Esophagus squamous epithelium (tissue), 5 donors: ENCODE data around the gene ATG10. TPM values are rescaled to one million over a fixed set of nuclear protein-coding genes. Genes with fewer than 3 reads are reported as not detected.

Experiments used
- DNase-seq: peaks from one replicate; lab custom pipeline; 2025; lab: John Stamatoyannopoulos, UW
- H3K27ac ChIP-seq, 4 donors: fragments of 200-600 bp; sonication (generic); one replicate each; pipeline ENCODE4 v1.5.1; 2016 to 2019; ENCODE audit warnings: mild to moderate bottlenecking in 1 of 4
- H3K27me3 ChIP-seq, 4 donors: fragments of 200-600 bp; sonication (generic); 1 replicate in 3 of 4; 2 replicates in 1 of 4; pipeline versions ENCODE4 v1.5.1 to v1.6.0; 2017 to 2021; ENCODE audit warnings: antibody characterized with exemption in 1 of 4
- H3K36me3 ChIP-seq, 3 donors: fragments of 200-600 bp; sonication (generic); one replicate each; pipeline ENCODE4 v1.5.1; 2016 to 2019
- H3K4me1 ChIP-seq, 3 donors: fragments of 200-600 bp; sonication (generic); one replicate each; pipeline ENCODE4 v1.5.1; 2017 to 2019
- H3K4me3 ChIP-seq, 4 donors: fragments of 200-600 bp; sonication (generic); 1 replicate in 3 of 4; 2 replicates in 1 of 4; pipeline ENCODE4 v1.5.1; 2016 to 2019; ENCODE audit warnings: mild to moderate bottlenecking in 2 of 4, moderate library complexity in 1 of 4
- H3K9me3 ChIP-seq, 3 donors: fragments of 200-600 bp; sonication (generic); one replicate each; pipeline ENCODE4 v1.5.1; 2016 to 2019
- CTCF ChIP-seq, 6 experiments: fragments of 450-650 bp in 4 of 6; fragments of 200-600 bp in 2 of 6; sonication (generic) in 2 of 6; IDR thresholded peaks; one replicate each; pipeline ENCODE4 v1.5.1; 2016 to 2019; ENCODE audit warnings: antibody characterized with exemption in 6 of 6, mild to moderate bottlenecking in 4 of 6, moderate library complexity in 4 of 6
- POLR2A ChIP-seq, 4 donors: fragments of 450-650 bp; IDR thresholded peaks; one replicate each; pipeline ENCODE4 v1.6.1; 2017; ENCODE audit warnings: antibody characterized with exemption in 4 of 4, mild to moderate bottlenecking in 4 of 4, moderate library complexity in 3 of 4
- WGBS, 2 donors: methylation state at CpG; one replicate each; pipeline ENCODE4 v1.1.5; 2018; 5-methylcytosine and 5-hydroxymethylcytosine counted together
- intact Hi-C: fragments of 100-400 bp; cut with DNase I; formaldehyde crosslinking; loops from one replicate; pipeline ENCODE4 v1.15.0; 2022
- total RNA-seq, 4 donors: library from RNA; depleted of rRNA; stranded (reverse); fragments of >200 nt; gene quantifications; one replicate each; pipeline ENCODE4 v1.1.0, GENCODE V29; 2016
- donor health status: DM: yes; HTN: yes; CAD: no.

The ATG10 gene
- total RNA-seq, 4 donors from 2014 or later, result 3.1 to 7.8 (median 6.1) TPM

- intact Hi-C loops, result no loop called here
- TF ChIP-seq POLR2A (IDR thresholded peaks at IDR 0.05), result no peak
- TF ChIP-seq CTCF (IDR thresholded peaks at IDR 0.05), result no peak
- WGBS, 2 donors, result 18 to 23% methylated on average over 2 of the region's 2 CpGs
Observed at GRCh38 chr5:82068723-82069122, 96.9 kb downstream of the ATG10 start.

GRCh38 chr5:82072138-82072537, 100.3 kb downstream of the ATG10 start:
- Histone ChIP-seq H3K4me3 (no peak overlapping the region), H3K27me3 (no peaks in the 10 kb centered on the region), H3K4me1 (peaks cover 0 to 5% (median 0%) of the 10 kb centered on the region in 3 donors), H3K36me3 (no peaks in the 10 kb centered on the region), H3K9me3 (no peaks in the 10 kb centered on the region), H3K27ac (no peak overlapping the region)
- no peak for DNase-seq
- TF ChIP-seq POLR2A (IDR thresholded peaks at IDR 0.05) (no peak), CTCF (IDR thresholded peaks at IDR 0.05) (no peak)
- intact Hi-C loops, result no loop called here
- WGBS, 2 donors, result 82 to 94% methylated on average over 2 of the region's 2 CpGs

More at GRCh38 chr5:82068723-82069122, 96.9 kb downstream of the ATG10 start:
- no peaks in the 10 kb centered on the region for H3K36me3 ChIP-seq
- no peaks in the 10 kb centered on the region for H3K27me3 ChIP-seq
- H3K4me1 ChIP-seq, result peaks cover 0 to 5% (median 0%) of the 10 kb centered on the region in 3 donors
- peak overlapping the region in 2 of 4 donors; percentile 9 to 21 for H3K4me3 ChIP-seq
- H3K9me3 ChIP-seq, result no peaks in the 10 kb centered on the region
- no peak for DNase-seq
- no peak overlapping the region for H3K27ac ChIP-seq

GRCh38 chr5:82073179-82073578, 101.4 kb downstream of the ATG10 start:
- no peaks in the 10 kb centered on the region for H3K36me3 ChIP-seq
- H3K27ac ChIP-seq, result no peak overlapping the region
- peaks cover 0 to 5% (median 0%) of the 10 kb centered on the region in 3 donors for H3K4me1 ChIP-seq
- 100% methylated on average over 1 of the region's 1 CpG for WGBS, 2 donors
- H3K4me3 ChIP-seq, result no peak overlapping the region
- intact Hi-C loops, result no loop called here
- no peak for TF ChIP-seq POLR2A (IDR thresholded peaks at IDR 0.05)
- no peak for TF ChIP-seq CTCF (IDR thresholded peaks at IDR 0.05)
- no peak for DNase-seq
- no peaks in the 10 kb centered on the region for H3K27me3 ChIP-seq
- no peaks in the 10 kb centered on the region for H3K9me3 ChIP-seq

- no peaks in the 10 kb centered on the region for H3K9me3 ChIP-seq
- H3K4me3 ChIP-seq, result no peak overlapping the region
- intact Hi-C loops, result no loop called here
- H3K4me1 ChIP-seq, result no peaks in the 10 kb centered on the region
- H3K27ac ChIP-seq, result no peak overlapping the region
- WGBS, 2 donors, result 48 to 60% methylated on average over 2 of the region's 2 CpGs
- no peak for TF ChIP-seq CTCF (IDR thresholded peaks at IDR 0.05)
- no peak for TF ChIP-seq POLR2A (IDR thresholded peaks at IDR 0.05)
- no peaks in the 10 kb centered on the region for H3K36me3 ChIP-seq
- no peak for DNase-seq
- H3K27me3 ChIP-seq, result no peaks in the 10 kb centered on the region
Observed at GRCh38 chr5:82074950-82075349, 103.1 kb downstream of the ATG10 start.

- Histone ChIP-seq H3K27me3 (no peaks in the 10 kb centered on the region), H3K9me3 (no peaks in the 10 kb centered on the region), H3K4me1 (no peaks in the 10 kb centered on the region), H3K4me3 (no peak overlapping the region), H3K27ac (no peak overlapping the region), H3K36me3 (no peaks in the 10 kb centered on the region)
- 89 to 92% methylated on average over 5 of the region's 5 CpGs for WGBS, 2 donors
- DNase-seq, result no peak
- intact Hi-C loops, result no loop called here
- TF ChIP-seq CTCF (IDR thresholded peaks at IDR 0.05), result no peak
- TF ChIP-seq POLR2A (IDR thresholded peaks at IDR 0.05), result no peak
Observed at GRCh38 chr5:82077496-82077895, 105.7 kb downstream of the ATG10 start.
